Measurements from ENCODE around the gene SPECC1.
"Not testable (repeated sequence)": the region's sequence is repeated elsewhere in the genome, so short reads cannot be mapped to it uniquely, and the experiment has no call there.

- TF ChIP-seq, protein P1, sequence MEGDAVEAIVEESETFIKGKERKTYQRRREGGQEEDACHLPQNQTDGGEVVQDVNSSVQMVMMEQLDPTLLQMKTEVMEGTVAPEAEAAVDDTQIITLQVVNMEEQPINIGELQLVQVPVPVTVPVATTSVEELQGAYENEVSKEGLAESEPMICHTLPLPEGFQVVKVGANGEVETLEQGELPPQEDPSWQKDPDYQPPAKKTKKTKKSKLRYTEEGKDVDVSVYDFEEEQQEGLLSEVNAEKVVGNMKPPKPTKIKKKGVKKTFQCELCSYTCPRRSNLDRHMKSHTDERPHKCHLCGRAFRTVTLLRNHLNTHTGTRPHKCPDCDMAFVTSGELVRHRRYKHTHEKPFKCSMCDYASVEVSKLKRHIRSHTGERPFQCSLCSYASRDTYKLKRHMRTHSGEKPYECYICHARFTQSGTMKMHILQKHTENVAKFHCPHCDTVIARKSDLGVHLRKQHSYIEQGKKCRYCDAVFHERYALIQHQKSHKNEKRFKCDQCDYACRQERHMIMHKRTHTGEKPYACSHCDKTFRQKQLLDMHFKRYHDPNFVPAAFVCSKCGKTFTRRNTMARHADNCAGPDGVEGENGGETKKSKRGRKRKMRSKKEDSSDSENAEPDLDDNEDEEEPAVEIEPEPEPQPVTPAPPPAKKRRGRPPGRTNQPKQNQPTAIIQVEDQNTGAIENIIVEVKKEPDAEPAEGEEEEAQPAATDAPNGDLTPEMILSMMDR (IDR thresholded peaks at IDR 0.05 in 2 of 3, conservative IDR thresholded peaks at IDR 0.05 in 1 of 3; ENCODE audit: borderline replicate concordance in 1 of 3, insufficient read depth in 1 of 3, low read depth in 2 of 3, low read length in 2 of 3), result not testable (repeated sequence)
- TF ChIP-seq SP1 (IDR thresholded peaks at IDR 0.05; ENCODE audit: low read depth); EZH2 (IDR thresholded peaks at IDR 0.05); SIN3A (IDR thresholded peaks at IDR 0.05; ENCODE audit: low read depth); RAD21 (IDR thresholded peaks at IDR 0.05; ENCODE audit: low read depth); ZNF274 (IDR thresholded peaks at IDR 0.05; ENCODE audit: low read depth, low read length); POLR2AphosphoS5 (IDR thresholded peaks at IDR 0.05; ENCODE audit: low read depth, low read length); EZH2phosphoT487 (IDR thresholded peaks at IDR 0.05; ENCODE audit: borderline replicate concordance); TCF7L2 (IDR thresholded peaks at IDR 0.05; ENCODE audit: borderline replicate concordance, extremely low read depth, insufficient read depth, insufficient read length); REST (IDR thresholded peaks at IDR 0.05; ENCODE audit: low read depth); YY1 (IDR thresholded peaks at IDR 0.05; ENCODE audit: extremely low read depth, insufficient replicate concordance, low read depth, low read length); ATF3 (IDR thresholded peaks at IDR 0.05); POLR2A (IDR thresholded peaks at IDR 0.05; ENCODE audit: borderline replicate concordance, extremely low read depth, insufficient read depth, insufficient read length): not testable (repeated sequence)
- TF ChIP-seq, protein P2, sequence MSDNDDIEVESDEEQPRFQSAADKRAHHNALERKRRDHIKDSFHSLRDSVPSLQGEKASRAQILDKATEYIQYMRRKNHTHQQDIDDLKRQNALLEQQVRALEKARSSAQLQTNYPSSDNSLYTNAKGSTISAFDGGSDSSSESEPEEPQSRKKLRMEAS (IDR thresholded peaks at IDR 0.05), result not testable (repeated sequence)
Measured at GRCh38 chr17:20227720-20228370, 218.7 kb downstream of the SPECC1 start.

Measured in HCT116 (cell line).